Mucosa of rectum (tissue), 2 donors: Measurements from ENCODE around the gene CNTD1.

Experiments
- H3K27ac ChIP-seq, 2 donors: one replicate each; pipeline ENCODE4 v1.7.0; 2013; ENCODE audit warnings: inconsistent platforms in 2 of 2, low read depth in 2 of 2, low read length in 2 of 2
- H3K27me3 ChIP-seq, 2 donors: one replicate each; pipeline ENCODE4 v1.7.0; 2013; ENCODE audit warnings: low read length in 2 of 2; ENCODE audit not compliant: control insufficient read depth in 2 of 2, insufficient read depth in 2 of 2
- H3K36me3 ChIP-seq, 2 donors: one replicate each; pipeline ENCODE4 v1.7.0; 2013; ENCODE audit warnings: low read length in 2 of 2; ENCODE audit not compliant: control insufficient read depth in 2 of 2, insufficient read depth in 2 of 2
- H3K4me1 ChIP-seq, 2 donors: one replicate each; pipeline ENCODE4 v1.7.0; 2013; ENCODE audit warnings: low read length in 2 of 2, mild to moderate bottlenecking in 1 of 2; ENCODE audit not compliant: control insufficient read depth in 2 of 2, insufficient read depth in 2 of 2
- H3K4me3 ChIP-seq, 2 donors: one replicate each; pipeline ENCODE4 v1.7.0; 2013; ENCODE audit warnings: low read length in 2 of 2
- H3K9ac ChIP-seq, 2 donors: one replicate each; pipeline ENCODE4 v1.7.0; 2013; ENCODE audit warnings: low read length in 2 of 2, low read depth in 1 of 2, mild to moderate bottlenecking in 1 of 2
- H3K9me3 ChIP-seq, 2 donors: one replicate each; pipeline ENCODE4 v1.7.0; 2013; ENCODE audit warnings: low read length in 2 of 2; ENCODE audit not compliant: control insufficient read depth in 2 of 2
- donor health status: healthy.
- donor health status: Normal muscosa, but diverticular disease.

CNTD1 gene

DNA sequence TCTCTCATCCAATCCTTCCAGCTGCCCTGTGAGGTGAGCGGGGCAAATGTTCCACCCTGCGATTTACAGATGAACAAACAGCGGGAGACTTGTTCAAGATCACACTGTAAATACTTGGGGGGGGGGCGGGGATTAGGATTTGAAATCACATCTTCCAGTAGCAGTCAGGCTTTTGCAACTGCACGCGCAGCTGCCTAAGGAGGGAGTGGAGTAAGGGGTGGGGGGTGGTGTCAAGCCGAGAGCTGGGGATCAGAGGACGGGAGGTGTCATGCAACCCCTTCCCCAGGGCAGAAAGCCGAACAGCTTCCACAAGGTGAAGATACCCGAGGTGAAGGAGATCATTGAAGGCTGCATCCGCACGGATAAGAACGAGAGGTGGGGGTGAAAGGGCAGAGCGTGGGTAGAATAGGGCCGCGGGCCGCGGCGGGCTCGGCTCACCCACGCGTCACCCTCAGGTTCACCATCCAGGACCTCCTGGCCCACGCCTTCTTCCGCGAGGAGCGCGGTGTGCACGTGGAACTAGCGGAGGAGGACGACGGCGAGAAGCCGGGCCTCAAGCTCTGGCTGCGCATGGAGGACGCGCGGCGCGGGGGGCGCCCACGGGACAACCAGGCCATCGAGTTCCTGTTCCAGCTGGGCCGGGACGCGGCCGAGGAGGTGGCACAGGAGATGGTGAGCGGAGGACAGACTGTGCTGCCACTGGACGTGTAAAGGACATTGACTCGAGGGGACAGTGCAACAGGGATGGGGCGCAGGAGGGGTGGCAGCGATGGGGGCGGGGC lies 13.7 kb upstream of the CNTD1 start:
- H3K4me3 ChIP-seq: no peak overlapping the region
- no peak overlapping the region for H3K27ac ChIP-seq
- peaks cover 9 to 30% of the 10 kb centered on the region in 2 donors for H3K27me3 ChIP-seq
- H3K36me3 ChIP-seq: peaks cover 22 to 23% of the 10 kb centered on the region in 2 donors
- H3K9ac ChIP-seq: no peak overlapping the region
- H3K9me3 ChIP-seq: no peaks in the 10 kb centered on the region
- H3K4me1 ChIP-seq: peaks cover 12 to 13% of the 10 kb centered on the region in 2 donors

DNA sequence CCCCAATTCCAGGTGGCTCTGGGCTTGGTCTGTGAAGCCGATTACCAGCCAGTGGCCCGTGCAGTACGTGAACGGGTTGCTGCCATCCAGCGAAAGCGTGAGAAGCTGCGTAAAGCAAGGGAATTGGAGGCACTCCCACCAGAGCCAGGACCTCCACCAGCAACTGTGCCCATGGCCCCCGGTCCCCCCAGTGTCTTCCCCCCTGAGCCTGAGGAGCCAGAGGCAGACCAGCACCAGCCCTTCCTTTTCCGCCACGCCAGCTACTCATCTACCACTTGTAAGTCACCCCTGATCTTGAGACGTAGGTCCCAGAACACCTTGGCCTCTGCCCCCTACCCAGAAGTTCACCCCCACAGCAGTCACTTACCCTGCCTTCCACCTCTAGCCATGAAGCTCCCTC lies 11.4 kb upstream of the CNTD1 start:
- Histone ChIP-seq H3K4me1 (peaks cover 8 to 9% of the 10 kb centered on the region in 2 donors), H3K4me3 (no peak overlapping the region), H3K9ac (no peak overlapping the region), H3K9me3 (no peaks in the 10 kb centered on the region), H3K27me3 (peaks cover 3 to 20% of the 10 kb centered on the region in 2 donors), H3K36me3 (peaks cover 22 to 23% of the 10 kb centered on the region in 2 donors), H3K27ac (no peak overlapping the region)

DNA sequence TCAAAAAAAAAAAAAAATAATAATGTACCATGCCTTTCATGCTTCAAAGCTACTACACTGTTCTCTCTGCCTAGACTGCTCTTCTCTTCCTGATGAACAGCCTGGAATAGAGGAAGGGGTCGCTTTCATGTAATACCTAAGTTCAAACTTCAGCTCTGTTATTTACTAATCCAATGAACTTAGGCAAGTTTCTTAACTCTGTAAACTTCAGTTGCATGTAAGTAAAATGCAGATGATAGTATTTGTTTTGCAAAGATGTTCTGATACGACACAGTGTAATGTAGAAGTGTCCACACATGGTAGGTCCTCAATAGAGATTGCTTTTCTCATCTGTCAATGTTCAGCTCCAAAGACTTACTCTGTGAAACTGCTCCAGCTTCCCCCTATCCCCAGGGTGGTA lies 6.7 kb upstream of the CNTD1 start:
- no peaks in the 10 kb centered on the region for H3K27me3 ChIP-seq
- H3K9ac ChIP-seq: no peak overlapping the region
- peaks cover 18 to 33% of the 10 kb centered on the region in 2 donors for H3K36me3 ChIP-seq
- peaks cover 17 to 21% of the 10 kb centered on the region in 2 donors for H3K4me1 ChIP-seq
- H3K27ac ChIP-seq: no peak overlapping the region
- no peaks in the 10 kb centered on the region for H3K9me3 ChIP-seq
- H3K4me3 ChIP-seq: no peak overlapping the region

GRCh38 chr17:42792545-42792944 lies 6.1 kb upstream of the CNTD1 start:
- H3K4me1 ChIP-seq: peaks cover 23 to 25% of the 10 kb centered on the region in 2 donors
- H3K27me3 ChIP-seq: no peaks in the 10 kb centered on the region
- H3K9ac ChIP-seq: no peak overlapping the region
- peaks cover 13 to 27% of the 10 kb centered on the region in 2 donors for H3K36me3 ChIP-seq
- no peak overlapping the region for H3K4me3 ChIP-seq
- H3K27ac ChIP-seq: no peak overlapping the region
- H3K9me3 ChIP-seq: no peaks in the 10 kb centered on the region

GRCh38 chr17:42795061-42795460 lies 3.6 kb upstream of the CNTD1 start:
- Histone ChIP-seq H3K4me3 (no peak overlapping the region), H3K9me3 (no peaks in the 10 kb centered on the region), H3K27ac (peak overlapping the region; percentile 69 to 94), H3K9ac (peak overlapping the region in 1 of 2 donors; percentile 60), H3K36me3 (peaks cover 6 to 12% of the 10 kb centered on the region in 2 donors), H3K4me1 (peaks cover 35 to 37% of the 10 kb centered on the region in 2 donors), H3K27me3 (no peaks in the 10 kb centered on the region)

- Histone ChIP-seq H3K9ac (peak overlapping the region in 1 of 2 donors; percentile 60), H3K4me1 (peaks cover 35 to 37% of the 10 kb centered on the region in 2 donors), H3K4me3 (no peak overlapping the region), H3K9me3 (no peaks in the 10 kb centered on the region), H3K27me3 (no peaks in the 10 kb centered on the region), H3K36me3 (peaks cover 6 to 12% of the 10 kb centered on the region in 2 donors), H3K27ac (peak overlapping the region; percentile 90 to 94)
These were observed 3.2 kb upstream of the CNTD1 start for GRCh38 chr17:42795465-42795864.

DNA sequence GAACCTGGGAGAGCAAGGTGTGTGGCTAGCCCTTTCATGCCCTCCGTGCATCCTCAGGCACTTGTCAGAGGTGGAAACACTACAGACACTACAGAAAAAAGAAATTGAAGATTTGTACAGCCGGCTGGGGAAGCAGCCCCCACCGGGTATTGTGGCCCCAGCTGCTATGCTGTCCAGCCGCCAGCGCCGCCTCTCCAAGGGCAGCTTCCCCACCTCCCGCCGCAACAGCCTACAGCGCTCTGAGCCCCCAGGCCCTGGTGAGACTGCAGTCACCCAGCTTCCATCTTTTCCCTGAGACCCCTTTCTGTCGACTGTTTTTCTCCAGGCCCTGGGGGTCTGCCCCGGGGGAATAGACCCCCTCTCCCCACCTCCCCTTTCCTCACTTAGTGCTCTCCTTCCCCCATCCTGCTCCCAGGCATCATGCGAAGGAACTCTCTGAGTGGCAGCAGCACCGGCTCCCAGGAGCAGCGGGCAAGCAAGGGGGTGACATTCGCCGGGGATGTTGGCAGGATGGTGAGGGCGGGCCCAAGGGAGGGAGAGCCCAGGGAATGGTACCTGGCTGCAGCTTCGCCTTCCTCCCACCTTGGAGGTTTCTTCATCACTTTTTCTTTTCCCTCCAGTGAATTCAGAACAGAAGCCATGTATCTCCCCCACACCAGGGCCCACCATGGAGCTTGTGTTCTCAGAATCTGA lies 2.4 kb upstream of the CNTD1 start:
- Histone ChIP-seq H3K4me3 (peak overlapping the region; percentile 5 to 98), H3K4me1 (peaks cover 35 to 37% of the 10 kb centered on the region in 2 donors), H3K9me3 (no peaks in the 10 kb centered on the region), H3K9ac (peak overlapping the region; percentile 26 to 60), H3K27me3 (no peaks in the 10 kb centered on the region), H3K27ac (peak overlapping the region; percentile 90 to 94), H3K36me3 (peaks cover 6 to 12% of the 10 kb centered on the region in 2 donors)

DNA sequence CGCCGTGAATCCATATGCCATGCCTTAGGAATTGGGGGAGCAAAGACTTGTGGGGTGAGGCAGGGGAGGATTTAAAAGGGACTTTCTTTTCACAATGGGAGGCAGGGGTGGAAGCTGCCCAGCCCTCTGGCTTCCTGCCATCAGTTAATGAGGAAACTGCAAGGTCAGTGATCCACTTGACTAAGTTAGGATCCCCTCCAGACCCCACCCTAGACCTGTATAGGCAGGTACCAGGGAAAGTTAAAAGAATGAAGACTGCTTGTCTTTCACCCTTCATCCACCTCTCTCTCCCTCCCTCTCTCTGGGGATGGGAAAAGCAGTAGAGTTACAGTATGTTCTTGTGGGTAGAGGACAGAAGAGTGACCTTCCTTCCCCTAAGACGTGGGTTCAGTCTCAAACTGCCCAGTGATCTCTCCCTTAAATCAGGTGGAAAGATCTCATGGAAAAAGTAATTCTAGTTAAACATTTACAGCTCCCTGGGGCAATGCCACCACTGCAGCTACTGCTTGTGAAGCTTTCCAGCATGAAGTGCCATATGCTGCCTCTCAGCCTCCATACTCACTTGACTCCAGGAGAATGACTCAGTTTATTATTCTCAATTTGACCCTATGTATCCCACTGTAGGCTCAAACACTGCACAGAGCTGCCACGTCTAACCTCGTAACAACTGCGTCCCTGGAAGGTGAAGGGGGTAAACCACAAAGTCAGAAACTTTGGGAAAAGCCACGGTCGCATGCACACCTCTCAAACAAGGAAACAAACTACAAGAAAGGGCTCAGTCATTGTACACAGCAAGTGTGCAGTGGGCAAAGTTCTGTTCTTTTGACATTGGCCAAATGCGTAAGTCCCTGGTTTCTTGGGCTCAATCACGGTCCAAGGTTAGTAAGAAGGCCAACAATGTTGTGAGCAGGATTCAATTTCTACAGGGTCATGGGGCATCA lies 1.3 kb upstream of the CNTD1 start:
- no peaks in the 10 kb centered on the region for H3K9me3 ChIP-seq
- H3K27ac ChIP-seq: peak overlapping the region; percentile 90 to 94
- H3K27me3 ChIP-seq: no peaks in the 10 kb centered on the region
- H3K36me3 ChIP-seq: peaks cover 6 to 12% of the 10 kb centered on the region in 2 donors
- H3K4me1 ChIP-seq: peaks cover 36 to 37% of the 10 kb centered on the region in 2 donors
- H3K9ac ChIP-seq: peak overlapping the region; percentile 97 to 99
- H3K4me3 ChIP-seq: peak overlapping the region; percentile 97 to 98

DNA sequence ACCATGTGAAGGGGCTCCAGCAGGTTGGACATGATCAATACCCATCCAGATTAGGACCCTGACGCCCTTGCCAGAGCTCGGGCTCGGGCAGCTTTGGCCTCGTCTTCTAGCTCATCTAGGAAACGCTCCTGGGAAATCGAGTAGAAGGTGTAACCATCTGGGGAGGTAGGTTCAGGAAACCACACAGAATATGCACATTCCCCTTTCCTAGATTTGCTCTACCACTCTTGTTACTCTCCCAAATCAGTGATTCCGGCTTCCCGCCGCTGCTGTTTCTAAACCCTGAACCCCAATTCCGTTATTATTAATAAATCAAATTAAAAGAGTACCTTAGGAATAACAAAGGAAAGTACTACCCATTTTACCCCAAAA lies 664 bp upstream of the CNTD1 start:
- no peaks in the 10 kb centered on the region for H3K9me3 ChIP-seq
- H3K27ac ChIP-seq: peak overlapping the region; percentile 90 to 94

More for the DNA sequence above, 664 bp upstream of the CNTD1 start:
- H3K9ac ChIP-seq: peak overlapping the region; percentile 97 to 99
- H3K4me1 ChIP-seq: peaks cover 41 to 42% of the 10 kb centered on the region in 2 donors
- H3K4me3 ChIP-seq: peak overlapping the region; percentile 97 to 98
- no peaks in the 10 kb centered on the region for H3K27me3 ChIP-seq
- H3K36me3 ChIP-seq: peaks cover 6 to 12% of the 10 kb centered on the region in 2 donors
